ENCODE results near the gene MAGEA9B.
"Not testable (repeated sequence)": the region's sequence is repeated elsewhere in the genome, so short reads cannot be mapped to it uniquely, and the experiment has no call there.

MAGEA9B gene, protein sequence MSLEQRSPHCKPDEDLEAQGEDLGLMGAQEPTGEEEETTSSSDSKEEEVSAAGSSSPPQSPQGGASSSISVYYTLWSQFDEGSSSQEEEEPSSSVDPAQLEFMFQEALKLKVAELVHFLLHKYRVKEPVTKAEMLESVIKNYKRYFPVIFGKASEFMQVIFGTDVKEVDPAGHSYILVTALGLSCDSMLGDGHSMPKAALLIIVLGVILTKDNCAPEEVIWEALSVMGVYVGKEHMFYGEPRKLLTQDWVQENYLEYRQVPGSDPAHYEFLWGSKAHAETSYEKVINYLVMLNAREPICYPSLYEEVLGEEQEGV

GRCh38 chrX:149587359-149587758, at the start of gene MAGEA9B:
Gene MAGEA9B, minus strand, starts transcription at chrX:149587459. Its CDS starts 4,280 bp downstream, at chrX:149583179.
- DNase-seq = not testable (repeated sequence)

DNA sequence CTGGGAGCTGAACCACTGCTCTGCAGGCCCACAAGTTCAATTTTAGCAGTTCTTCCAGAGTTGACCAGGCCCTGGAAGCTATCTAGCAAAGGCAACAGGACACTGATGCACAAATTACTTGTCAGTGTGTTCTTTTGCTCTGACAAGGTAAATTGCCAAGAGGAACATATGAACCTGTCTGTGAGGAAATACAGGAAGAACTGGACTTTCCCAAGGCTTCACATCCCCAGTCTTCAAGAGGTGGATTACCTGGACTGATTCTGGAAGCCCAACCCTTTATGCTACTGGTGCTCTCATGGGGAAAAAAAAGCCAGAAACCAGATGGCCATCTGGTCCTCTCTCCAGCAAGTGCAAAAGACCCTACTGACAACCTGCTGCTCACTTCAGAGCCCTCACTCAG, 46.3 kb upstream of the MAGEA9B start:
- DNase-seq = no peak

DNA sequence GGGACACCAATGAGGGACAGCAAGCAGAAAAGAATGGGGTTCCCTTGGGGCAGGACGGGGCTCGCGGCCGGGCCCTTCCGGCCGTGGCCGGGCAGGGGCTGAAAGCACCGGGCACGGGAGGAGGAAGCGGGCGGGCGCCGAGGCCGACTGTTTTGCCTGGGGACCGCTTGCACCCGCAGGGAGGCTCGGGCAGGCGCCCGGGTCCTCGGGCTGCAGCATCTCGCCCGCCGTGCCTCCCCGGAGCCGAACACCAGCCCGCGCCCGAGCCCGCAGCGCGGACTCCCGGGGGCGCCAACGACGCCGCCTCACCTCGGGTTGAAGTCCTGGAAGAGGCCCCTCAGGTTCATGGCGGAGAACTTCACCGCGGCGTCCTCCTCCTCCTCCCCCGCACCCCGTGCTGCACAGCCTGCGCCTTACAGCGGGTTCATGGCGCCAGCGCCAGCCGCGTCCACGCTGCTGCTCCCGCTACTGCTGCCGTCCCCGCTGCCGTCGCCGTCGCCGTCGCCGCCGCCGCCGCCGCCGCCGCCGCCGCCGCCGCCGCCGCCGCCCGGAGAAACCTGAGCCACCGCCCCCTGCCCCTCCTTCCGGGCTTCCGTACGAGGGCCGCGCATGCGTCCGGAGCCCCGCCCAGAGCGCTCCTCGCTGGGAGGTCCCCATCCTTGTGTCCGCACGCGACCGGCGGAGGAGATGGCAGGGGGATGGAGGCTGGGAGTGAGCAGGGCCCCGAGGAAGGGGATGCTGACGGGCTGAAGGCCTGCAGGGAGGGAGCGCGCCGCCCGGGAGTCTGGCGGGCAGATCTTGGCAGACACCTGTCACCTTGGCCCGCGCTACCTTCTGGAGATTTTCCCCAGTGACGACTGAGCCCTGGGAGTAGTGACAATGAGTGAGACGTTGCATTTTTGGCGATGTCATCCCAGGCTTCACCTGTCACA, 44.2 kb upstream of the MAGEA9B start, which contains the start of gene TMEM185A:
TMEM185A (minus strand) TSS at position 559 of the 932 bp plus-strand sequence; CDS start at position 347, 212 bp downstream.
- no peak for DNase-seq

- DNase-seq = no peak
Measured at GRCh38 chrX:149630681-149631233, 43.5 kb upstream of the MAGEA9B start.

GRCh38 chrX:149629730-149630387, 42.6 kb upstream of the MAGEA9B start:
- no peak for DNase-seq

DNA sequence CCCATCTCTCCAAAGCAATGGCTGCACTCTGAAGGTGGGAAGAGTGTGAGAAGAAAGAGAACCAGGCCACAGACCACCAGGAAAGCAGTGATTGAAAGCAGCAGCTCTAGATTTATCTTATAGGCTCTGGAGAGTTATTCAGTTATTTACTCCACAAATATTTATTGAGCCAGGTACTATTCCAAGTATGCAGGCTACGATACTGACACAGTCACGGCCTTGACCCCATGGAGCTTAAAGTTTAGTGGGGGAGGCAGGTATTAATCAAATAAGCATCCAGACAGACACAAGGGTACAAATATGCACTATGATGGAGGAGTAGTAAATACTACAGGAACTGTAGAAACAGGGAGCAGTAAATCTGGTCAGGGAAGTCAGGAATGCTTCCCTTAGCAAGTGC, 41.5 kb upstream of the MAGEA9B start:
- no peak for DNase-seq

- DNase-seq = no peak
Measured at GRCh38 chrX:149628280-149628679, 41.0 kb upstream of the MAGEA9B start.

GRCh38 chrX:149626829-149627228, 39.6 kb upstream of the MAGEA9B start:
- not testable (repeated sequence) for DNase-seq

GRCh38 chrX:149619662-149620061, 32.4 kb upstream of the MAGEA9B start:
- not testable (repeated sequence) for DNase-seq

GRCh38 chrX:149618871-149619270, 31.6 kb upstream of the MAGEA9B start:
- DNase-seq = no peak

DNA sequence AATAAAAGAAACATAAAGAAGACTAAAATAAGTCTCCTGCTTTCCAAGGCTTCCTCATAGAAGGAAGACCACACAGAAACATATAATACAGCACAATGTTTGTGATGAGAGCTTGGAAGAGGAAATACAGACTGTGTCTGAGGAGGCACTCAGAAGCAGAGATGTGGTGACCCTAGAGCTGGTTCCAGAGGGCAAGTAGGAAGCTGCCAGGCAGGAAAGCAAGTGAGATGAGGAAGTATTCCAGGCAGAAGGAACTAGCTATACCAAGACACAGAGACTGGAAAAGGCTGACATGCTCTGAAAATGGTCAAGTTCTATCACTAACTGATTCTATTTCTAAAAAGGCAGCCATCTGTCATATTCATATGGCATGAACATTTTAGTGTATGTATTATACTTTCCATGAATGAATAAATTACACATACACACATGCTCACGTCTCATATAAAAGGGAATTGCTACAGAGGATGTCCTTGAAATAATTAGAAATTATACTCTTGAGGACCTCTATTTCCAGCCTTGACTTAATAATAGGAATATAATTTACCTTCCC, 24.4 kb upstream of the MAGEA9B start:
- DNase-seq = no peak

GRCh38 chrX:149610511-149610910, 23.3 kb upstream of the MAGEA9B start:
- no peak for DNase-seq

- DNase-seq = no peak
Measured at GRCh38 chrX:149607699-149608098, 20.4 kb upstream of the MAGEA9B start.

DNA sequence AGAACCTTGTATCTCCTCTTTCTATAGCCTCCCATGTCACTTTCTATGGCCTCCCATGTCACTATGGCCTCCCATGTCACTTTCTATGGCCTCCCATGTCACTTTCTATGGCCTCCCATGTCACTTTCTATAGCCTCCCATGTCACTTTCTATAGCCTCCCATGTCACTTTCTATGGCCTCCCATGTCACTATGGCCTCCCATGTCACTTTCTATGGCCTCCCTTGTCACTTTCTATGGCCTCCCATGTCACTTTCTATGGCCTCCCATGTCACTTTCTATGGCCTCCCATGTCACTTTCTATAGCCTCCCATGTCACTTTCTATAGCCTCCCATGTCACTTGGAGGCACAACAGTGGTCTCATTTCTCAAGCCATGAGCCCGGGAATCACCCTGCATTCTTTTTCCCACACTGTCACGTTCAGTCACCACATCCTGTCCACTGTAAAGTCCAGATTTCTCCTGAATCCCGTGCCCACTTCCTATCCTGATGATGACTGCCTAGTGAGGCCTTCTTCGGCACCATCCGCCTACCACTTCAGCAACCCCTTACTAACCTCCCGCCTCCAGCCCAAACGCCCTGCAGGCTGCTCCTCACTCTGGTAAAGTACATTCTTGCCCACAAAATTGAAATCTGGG, 18.1 kb upstream of the MAGEA9B start:
- DNase-seq = not testable (repeated sequence)

- DNase-seq = not testable (repeated sequence)
Measured at GRCh38 chrX:149598603-149599002, 11.3 kb upstream of the MAGEA9B start.

GRCh38 chrX:149595943-149596342, 8.7 kb upstream of the MAGEA9B start:
- not testable (repeated sequence) for DNase-seq

DNA sequence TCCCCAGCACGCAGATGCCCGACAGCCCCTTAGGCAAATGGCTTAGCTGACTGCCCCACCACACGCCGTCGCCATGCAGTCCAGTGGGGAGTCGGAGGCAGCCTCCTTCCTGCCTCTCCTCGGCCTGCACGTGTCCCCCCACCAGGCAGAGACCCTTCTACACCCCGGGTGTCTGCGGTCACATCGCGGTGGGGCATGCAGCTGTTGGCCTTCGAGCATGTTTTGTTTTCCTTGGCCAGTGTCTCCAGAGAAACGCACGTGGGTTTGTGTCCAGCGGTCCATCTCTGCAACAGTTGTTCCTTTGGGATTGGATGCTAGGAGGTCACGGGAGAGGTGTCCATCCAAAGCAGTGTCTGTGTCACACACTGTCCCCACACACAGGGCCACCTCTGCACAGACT, 8.0 kb upstream of the MAGEA9B start, which contains the start of gene HSFX2:
HSFX2 (minus strand) TSS at position 101 of the 400 bp plus-strand sequence. CDS start 614 bp downstream, outside the sequence.
- DNase-seq = not testable (repeated sequence)

DNA sequence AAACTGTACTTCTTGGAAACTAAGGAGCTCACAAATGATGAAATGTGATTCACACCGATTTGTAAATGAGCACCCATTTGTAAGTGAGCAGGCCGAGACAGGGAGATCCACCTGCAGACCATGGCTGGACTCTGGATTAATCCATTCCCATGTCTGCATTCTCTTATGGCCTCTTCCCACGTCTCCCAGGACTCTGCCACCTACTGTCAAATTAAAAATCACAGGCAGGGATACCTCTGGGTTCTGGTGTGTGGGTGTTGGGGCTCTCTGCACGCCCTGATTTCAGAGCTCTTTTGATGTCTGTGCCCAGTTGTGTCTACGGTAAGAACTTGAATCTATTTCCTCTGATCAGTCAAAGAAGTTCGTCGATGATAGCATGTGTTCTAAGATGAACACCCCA, 3.7 kb upstream of the MAGEA9B start:
- not testable (repeated sequence) for DNase-seq

GRCh38 chrX:149585631-149586030, 1.6 kb downstream of the MAGEA9B start:
- DNase-seq = not testable (repeated sequence)

- not testable (repeated sequence) for DNase-seq
Measured at GRCh38 chrX:149573456-149573855, 13.8 kb downstream of the MAGEA9B start.

DNA sequence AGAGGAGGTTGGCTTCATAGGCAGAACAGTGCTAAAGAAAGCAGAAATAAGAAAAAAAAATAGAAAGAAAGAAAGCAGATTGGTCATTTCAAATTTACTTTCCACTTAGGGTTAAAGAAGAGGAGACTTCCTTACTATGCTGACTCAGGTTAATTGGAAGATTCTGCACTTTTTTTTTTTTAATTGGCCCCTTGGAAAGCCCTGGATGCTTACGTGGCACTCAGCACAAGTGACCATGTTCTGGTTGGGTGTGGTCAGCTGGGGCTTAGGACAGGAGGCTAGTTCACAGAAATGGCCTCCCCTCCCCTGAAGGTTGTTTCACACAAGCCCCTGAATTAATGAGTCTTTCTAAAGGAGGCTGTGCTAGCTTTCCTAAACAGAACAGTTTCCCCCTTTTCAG, 14.5 kb downstream of the MAGEA9B start:
- DNase-seq = no peak

DNA sequence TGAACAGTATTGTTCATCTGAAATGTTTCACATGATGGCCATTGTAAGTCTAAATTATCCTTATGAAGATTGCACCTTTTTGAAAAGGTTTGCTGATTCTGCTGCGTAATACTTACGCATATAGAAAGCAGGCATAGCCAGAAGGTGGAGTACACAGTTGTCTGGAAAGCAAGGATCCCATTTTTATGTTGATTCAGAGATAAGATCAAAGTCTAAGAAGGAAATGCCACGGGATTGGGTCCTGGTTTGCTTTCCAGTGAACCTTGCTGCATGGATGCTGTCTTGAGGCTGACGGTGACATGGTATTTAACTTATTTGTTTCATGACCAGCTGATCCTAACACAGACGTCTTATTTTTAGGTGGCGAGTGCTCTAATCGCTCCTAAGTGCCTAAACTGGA, 15.5 kb downstream of the MAGEA9B start:
- no peak for DNase-seq

Data from GF-D8 (cell line).